ENCODE data around the gene EXOC3.
A peak's percentile ranks its signal among the peaks of the same experiment; 100 is the strongest.

DNA sequence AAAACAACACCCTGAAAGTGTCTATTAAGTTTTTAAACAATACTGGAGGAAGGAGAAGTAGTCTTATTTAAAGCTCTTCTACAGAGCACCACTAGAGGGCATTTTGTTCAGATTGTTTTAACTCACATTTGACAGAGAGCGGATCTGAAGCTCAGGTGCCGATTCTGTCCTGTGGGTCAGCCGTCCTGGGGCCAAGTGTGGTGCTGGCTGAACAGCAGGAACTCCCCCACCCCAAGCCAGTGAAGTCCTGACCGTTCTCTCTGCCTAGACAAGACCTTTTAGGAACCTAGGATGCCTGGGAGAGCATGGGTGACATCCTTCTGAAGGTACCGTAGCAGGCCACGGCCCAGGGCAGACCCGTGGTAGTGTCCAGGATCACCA lies 3.9 kb downstream of the EXOC3 start:
- TF ChIP-seq CTCF (IDR thresholded peaks at IDR 0.05; ENCODE audit: insufficient read depth, low read length) (peak; percentile 57), POLR2AphosphoS5 (IDR thresholded peaks at IDR 0.05; ENCODE audit: low read depth) (no peak)

Measured in HL-60 (cell line).